ENCODE results near the gene NCEH1.

The NCEH1 gene

GRCh38 chr3:172630316-172630715 is 80.6 kb downstream of the NCEH1 start:
- Histone ChIP-seq H3K9ac (ENCODE audit: low read depth, low read length) (no peak overlapping the region), H3K36me3 (ENCODE audit: control insufficient read depth, insufficient read depth, low read length) (peaks cover 16% of the 10 kb centered on the region), H3K27me3 (ENCODE audit: control insufficient read depth, insufficient read depth, low read length) (no peaks in the 10 kb centered on the region), H3K4me1 (ENCODE audit: control insufficient read depth, insufficient read depth, low read length) (no peaks in the 10 kb centered on the region), H3K9me3 (ENCODE audit: control insufficient read depth, insufficient read depth, low read length) (no peaks in the 10 kb centered on the region), H3K4me3 (ENCODE audit: low read depth, low read length) (no peak overlapping the region)

- H3K36me3 ChIP-seq (ENCODE audit: control insufficient read depth, insufficient read depth, low read length), result peaks cover 10% of the 10 kb centered on the region
- no peaks in the 10 kb centered on the region for H3K4me1 ChIP-seq (ENCODE audit: control insufficient read depth, insufficient read depth, low read length)
- no peak overlapping the region for H3K9ac ChIP-seq (ENCODE audit: low read depth, low read length)
- no peaks in the 10 kb centered on the region for H3K27me3 ChIP-seq (ENCODE audit: control insufficient read depth, insufficient read depth, low read length)
- H3K9me3 ChIP-seq (ENCODE audit: control insufficient read depth, insufficient read depth, low read length), result no peaks in the 10 kb centered on the region
- no peak overlapping the region for H3K4me3 ChIP-seq (ENCODE audit: low read depth, low read length)
Observed at GRCh38 chr3:172629470-172629869, 81.4 kb downstream of the NCEH1 start.

GRCh38 chr3:172627057-172627809 is 83.6 kb downstream of the NCEH1 start:
- no peak overlapping the region for H3K4me3 ChIP-seq (ENCODE audit: low read depth, low read length)
- peaks cover 7% of the 10 kb centered on the region for H3K4me1 ChIP-seq (ENCODE audit: control insufficient read depth, insufficient read depth, low read length)
- no peaks in the 10 kb centered on the region for H3K27me3 ChIP-seq (ENCODE audit: control insufficient read depth, insufficient read depth, low read length)
- H3K36me3 ChIP-seq (ENCODE audit: control insufficient read depth, insufficient read depth, low read length), result no peaks in the 10 kb centered on the region
- H3K9ac ChIP-seq (ENCODE audit: low read depth, low read length), result no peak overlapping the region
- no peaks in the 10 kb centered on the region for H3K9me3 ChIP-seq (ENCODE audit: control insufficient read depth, insufficient read depth, low read length)

GRCh38 chr3:172626021-172626640 is 84.7 kb downstream of the NCEH1 start:
- H3K4me1 ChIP-seq (ENCODE audit: control insufficient read depth, insufficient read depth, low read length), result peaks cover 13% of the 10 kb centered on the region

GRCh38 chr3:172625404-172625803 is 85.5 kb downstream of the NCEH1 start:
- H3K4me3 ChIP-seq (ENCODE audit: low read depth, low read length), result no peak overlapping the region
- no peaks in the 10 kb centered on the region for H3K9me3 ChIP-seq (ENCODE audit: control insufficient read depth, insufficient read depth, low read length)
- H3K4me1 ChIP-seq (ENCODE audit: control insufficient read depth, insufficient read depth, low read length), result peaks cover 13% of the 10 kb centered on the region
- no peaks in the 10 kb centered on the region for H3K36me3 ChIP-seq (ENCODE audit: control insufficient read depth, insufficient read depth, low read length)
- no peak overlapping the region for H3K9ac ChIP-seq (ENCODE audit: low read depth, low read length)
- no peaks in the 10 kb centered on the region for H3K27me3 ChIP-seq (ENCODE audit: control insufficient read depth, insufficient read depth, low read length)

More at GRCh38 chr3:172626021-172626640, 84.7 kb downstream of the NCEH1 start:
- no peak overlapping the region for H3K4me3 ChIP-seq (ENCODE audit: low read depth, low read length)
- no peaks in the 10 kb centered on the region for H3K36me3 ChIP-seq (ENCODE audit: control insufficient read depth, insufficient read depth, low read length)
- H3K9me3 ChIP-seq (ENCODE audit: control insufficient read depth, insufficient read depth, low read length), result no peaks in the 10 kb centered on the region
- H3K27me3 ChIP-seq (ENCODE audit: control insufficient read depth, insufficient read depth, low read length), result no peaks in the 10 kb centered on the region
- H3K9ac ChIP-seq (ENCODE audit: low read depth, low read length), result no peak overlapping the region

- no peaks in the 10 kb centered on the region for H3K36me3 ChIP-seq (ENCODE audit: control insufficient read depth, insufficient read depth, low read length)
- H3K9ac ChIP-seq (ENCODE audit: low read depth, low read length), result no peak overlapping the region
- H3K27me3 ChIP-seq (ENCODE audit: control insufficient read depth, insufficient read depth, low read length), result no peaks in the 10 kb centered on the region
- no peaks in the 10 kb centered on the region for H3K9me3 ChIP-seq (ENCODE audit: control insufficient read depth, insufficient read depth, low read length)
- H3K4me1 ChIP-seq (ENCODE audit: control insufficient read depth, insufficient read depth, low read length), result peaks cover 13% of the 10 kb centered on the region
- no peak overlapping the region for H3K4me3 ChIP-seq (ENCODE audit: low read depth, low read length)
Observed at GRCh38 chr3:172624999-172625398, 85.9 kb downstream of the NCEH1 start.

- Histone ChIP-seq H3K9ac (ENCODE audit: low read depth, low read length) (no peak overlapping the region), H3K4me3 (ENCODE audit: low read depth, low read length) (no peak overlapping the region), H3K9me3 (ENCODE audit: control insufficient read depth, insufficient read depth, low read length) (no peaks in the 10 kb centered on the region), H3K4me1 (ENCODE audit: control insufficient read depth, insufficient read depth, low read length) (peaks cover 13% of the 10 kb centered on the region), H3K36me3 (ENCODE audit: control insufficient read depth, insufficient read depth, low read length) (no peaks in the 10 kb centered on the region), H3K27me3 (ENCODE audit: control insufficient read depth, insufficient read depth, low read length) (no peaks in the 10 kb centered on the region)
Observed at GRCh38 chr3:172622916-172623700, 87.8 kb downstream of the NCEH1 start.

- no peak overlapping the region for H3K9ac ChIP-seq (ENCODE audit: low read depth, low read length)
Observed at GRCh38 chr3:172622156-172622555, 88.7 kb downstream of the NCEH1 start.

GRCh38 chr3:172617976-172618375 is 92.9 kb downstream of the NCEH1 start:
- Histone ChIP-seq H3K36me3 (ENCODE audit: control insufficient read depth, insufficient read depth, low read length) (no peaks in the 10 kb centered on the region), H3K4me3 (ENCODE audit: low read depth, low read length) (no peak overlapping the region), H3K4me1 (ENCODE audit: control insufficient read depth, insufficient read depth, low read length) (peaks cover 13% of the 10 kb centered on the region), H3K27me3 (ENCODE audit: control insufficient read depth, insufficient read depth, low read length) (no peaks in the 10 kb centered on the region), H3K9me3 (ENCODE audit: control insufficient read depth, insufficient read depth, low read length) (no peaks in the 10 kb centered on the region), H3K9ac (ENCODE audit: low read depth, low read length) (no peak overlapping the region)

More at GRCh38 chr3:172622156-172622555, 88.7 kb downstream of the NCEH1 start:
- H3K9me3 ChIP-seq (ENCODE audit: control insufficient read depth, insufficient read depth, low read length), result no peaks in the 10 kb centered on the region
- no peaks in the 10 kb centered on the region for H3K36me3 ChIP-seq (ENCODE audit: control insufficient read depth, insufficient read depth, low read length)
- H3K4me1 ChIP-seq (ENCODE audit: control insufficient read depth, insufficient read depth, low read length), result peaks cover 13% of the 10 kb centered on the region
- H3K27me3 ChIP-seq (ENCODE audit: control insufficient read depth, insufficient read depth, low read length), result no peaks in the 10 kb centered on the region
- H3K4me3 ChIP-seq (ENCODE audit: low read depth, low read length), result no peak overlapping the region

- no peaks in the 10 kb centered on the region for H3K9me3 ChIP-seq (ENCODE audit: control insufficient read depth, insufficient read depth, low read length)
- H3K4me1 ChIP-seq (ENCODE audit: control insufficient read depth, insufficient read depth, low read length), result peaks cover 5% of the 10 kb centered on the region
- H3K36me3 ChIP-seq (ENCODE audit: control insufficient read depth, insufficient read depth, low read length), result no peaks in the 10 kb centered on the region
- H3K4me3 ChIP-seq (ENCODE audit: low read depth, low read length), result no peak overlapping the region
- H3K27me3 ChIP-seq (ENCODE audit: control insufficient read depth, insufficient read depth, low read length), result no peaks in the 10 kb centered on the region
- no peak overlapping the region for H3K9ac ChIP-seq (ENCODE audit: low read depth, low read length)
Observed at GRCh38 chr3:172617013-172617706, 93.7 kb downstream of the NCEH1 start.

- Histone ChIP-seq H3K9ac (ENCODE audit: low read depth, low read length) (no peak overlapping the region), H3K4me3 (ENCODE audit: low read depth, low read length) (no peak overlapping the region), H3K4me1 (ENCODE audit: control insufficient read depth, insufficient read depth, low read length) (no peaks in the 10 kb centered on the region), H3K9me3 (ENCODE audit: control insufficient read depth, insufficient read depth, low read length) (no peaks in the 10 kb centered on the region), H3K27me3 (ENCODE audit: control insufficient read depth, insufficient read depth, low read length) (no peaks in the 10 kb centered on the region), H3K36me3 (ENCODE audit: control insufficient read depth, insufficient read depth, low read length) (no peaks in the 10 kb centered on the region)
Observed at GRCh38 chr3:172616031-172616461, 94.8 kb downstream of the NCEH1 start.
